ENCODE measurements around the gene ANKLE1.

DNA sequence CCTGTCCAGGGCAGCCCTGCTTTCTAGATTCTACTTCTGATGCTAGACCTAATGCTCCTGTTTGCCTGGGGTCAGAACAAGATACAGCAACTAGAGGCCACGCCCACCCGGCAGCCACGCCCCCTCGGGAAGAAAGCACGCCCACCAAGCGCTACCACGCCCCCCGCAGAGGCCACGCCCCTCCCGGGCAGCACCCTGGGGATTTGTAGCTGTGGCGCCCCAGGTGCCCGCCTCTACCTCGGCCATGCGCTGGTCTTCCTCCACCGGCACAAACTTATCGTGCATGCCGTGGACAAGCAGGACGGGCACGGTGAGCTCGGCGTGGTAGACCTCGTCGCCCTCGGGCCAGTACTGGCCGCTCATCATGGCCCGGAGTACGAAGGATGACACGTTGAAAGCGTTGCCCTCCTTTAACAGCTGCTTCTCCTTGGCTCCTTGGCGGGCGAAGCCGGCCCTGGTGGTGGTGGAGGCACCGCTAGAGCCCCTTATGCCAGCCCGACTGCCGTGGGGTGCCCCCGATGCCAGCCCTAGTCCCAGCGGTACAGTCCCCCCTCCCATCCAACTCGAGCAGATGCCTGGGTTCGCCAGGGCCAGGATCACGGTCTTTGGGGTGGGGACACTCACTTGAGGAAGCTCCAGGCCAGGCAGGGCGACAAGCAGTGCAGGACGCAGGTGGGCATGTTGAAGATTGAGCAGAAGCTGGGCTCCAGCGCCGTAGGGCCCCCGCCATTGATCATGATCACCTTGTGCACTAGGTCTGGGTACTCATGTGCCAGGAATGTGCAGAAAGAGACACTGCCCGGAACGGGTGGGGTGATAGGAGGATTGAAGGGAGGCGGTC, 12.6 kb downstream of the ANKLE1 start:
- no peak for TF ChIP-seq CTCF (IDR thresholded peaks at IDR 0.05; ENCODE audit: low read depth, low read length, poor library complexity, severe bottlenecking)
- no peak for TF ChIP-seq EZH2phosphoT487 (IDR thresholded peaks at IDR 0.05; ENCODE audit: borderline replicate concordance, low read length)
